H1 (cell line): Measurements from ENCODE around the gene PIGX. TPM values are rescaled to one million over a fixed set of nuclear protein-coding genes. Genes with fewer than 3 reads are reported as not detected.

Experiments
- CTCF ChIA-PET: fragments of 300-600 bp; sonication (Branson Sonifier 250); formaldehyde crosslinking; loops from one replicate; lab custom pipeline; 2021; ENCODE audit not compliant: partially characterized antibody; lab: Charles Lee
- POLR2A ChIA-PET: fragments of 300-600 bp; sonication (Branson Sonifier 250); formaldehyde crosslinking; loops from one replicate; lab custom pipeline; 2021; ENCODE audit warnings: inconsistent platforms; ENCODE audit not compliant: partially characterized antibody; lab: Charles Lee
- DNase-seq, 2 experiments: peaks; one replicate each; pipeline versions ENCODE4 v3.0.0 to v3.0.0-alpha.2; 2010 to 2022; ENCODE audit warnings: low spot score in 2 of 2, low read depth in 1 of 2, mixed read lengths in 1 of 2
- FAIRE-seq: peaks from 2 replicates; lab custom pipeline; 2011; peaks lifted over from hg19 to GRCh38; lab: Jason Lieb, UNC
- H2AFZ ChIP-seq: 2 replicates; pipeline ENCODE4 v1.8.1; 2012; ENCODE audit warnings: low read length, inconsistent platforms
- H2AK5ac ChIP-seq: 2 replicates; pipeline ENCODE4 v1.6.1; 2013; ENCODE audit warnings: low read depth, low read length
- H2BK120ac ChIP-seq: replicated peaks from 2 replicates; pipeline ENCODE3; 2013; ENCODE audit warnings: low read depth, low read length, inconsistent platforms
- H2BK12ac ChIP-seq: 2 replicates; pipeline ENCODE4 v1.6.1; 2013; ENCODE audit warnings: low read depth, low read length
- H2BK15ac ChIP-seq: 2 replicates; pipeline ENCODE4 v1.6.1; 2013; ENCODE audit warnings: low read length
- H2BK20ac ChIP-seq: 2 replicates; pipeline ENCODE4 v1.6.1; 2013; ENCODE audit warnings: low read length
- H2BK5ac ChIP-seq: 2 replicates; pipeline ENCODE4 v1.6.1; 2013; ENCODE audit warnings: low read depth, low read length
- H3K14ac ChIP-seq: 2 replicates; pipeline ENCODE4 v1.6.1; 2013; ENCODE audit warnings: inconsistent platforms; ENCODE audit not compliant: insufficient read length
- H3K18ac ChIP-seq: 2 replicates; pipeline ENCODE4 v1.6.1; 2013; ENCODE audit warnings: low read length; ENCODE audit errors: extremely low read depth
- H3K23ac ChIP-seq: 2 replicates; pipeline ENCODE4 v1.6.1; 2013; ENCODE audit warnings: inconsistent platforms; ENCODE audit not compliant: insufficient read length
- H3K23me2 ChIP-seq: 2 replicates; pipeline ENCODE4 v1.6.1; 2013; ENCODE audit warnings: low read depth, low read length
- H3K27ac ChIP-seq: 2 replicates; pipeline ENCODE4 v1.6.1; 2011; ENCODE audit warnings: low read depth, low read length, inconsistent platforms
- H3K27me3 ChIP-seq, 4 experiments: replicated peaks in 1 of 4; 1 replicate in 1 of 4; 2 replicates in 3 of 4; pipeline versions ENCODE4 v1.6.1 to v1.8.1; 2011 to 2013; ENCODE audit warnings: low read length in 3 of 4, mild to moderate bottlenecking in 3 of 4, inconsistent platforms in 2 of 4, mixed read lengths in 2 of 4, moderate library complexity in 1 of 4; ENCODE audit not compliant: control insufficient read depth in 3 of 4, insufficient read depth in 3 of 4; ENCODE audit errors: extremely low read depth in 1 of 4
- H3K36me3 ChIP-seq, 4 experiments: 2 replicates each; pipeline versions ENCODE4 v1.6.1 to v1.8.1; 2011 to 2013; ENCODE audit warnings: mild to moderate bottlenecking in 4 of 4, low read length in 3 of 4, moderate library complexity in 2 of 4, control low read depth in 1 of 4, inconsistent platforms in 1 of 4; ENCODE audit not compliant: insufficient read depth in 4 of 4, control insufficient read depth in 2 of 4
- H3K4ac ChIP-seq: replicated peaks from 2 replicates; pipeline ENCODE3; 2013; ENCODE audit warnings: low read length, low read depth, mixed read lengths, inconsistent platforms; ENCODE audit not compliant: insufficient read length
- H3K4me1 ChIP-seq, 4 experiments: replicated peaks in 1 of 4; 1 replicate in 1 of 4; 2 replicates in 3 of 4; pipeline versions ENCODE4 v1.6.1 to v1.8.1; 2011 to 2013; ENCODE audit warnings: low read length in 3 of 4, inconsistent platforms in 2 of 4, mixed read lengths in 1 of 4; ENCODE audit not compliant: insufficient read depth in 4 of 4, control insufficient read depth in 3 of 4
- H3K4me2 ChIP-seq, 2 experiments: 2 replicates each; pipeline versions ENCODE4 v1.6.1 to v1.8.1; 2011 to 2013; ENCODE audit warnings: low read depth in 2 of 2, low read length in 2 of 2, control low read depth in 1 of 2, inconsistent platforms in 1 of 2, mild to moderate bottlenecking in 1 of 2; ENCODE audit not compliant: insufficient read depth in 1 of 2
- H3K4me3 ChIP-seq, 4 experiments: fragments of 200-600, 300-600 bp in 1 of 4; sonication (generic), shearing (Covaris generic), sonication (Bioruptor Twin) in 1 of 4; 2 replicates each; pipeline versions ENCODE4 v1.5.1 to v1.8.1; 2011 to 2016; ENCODE audit warnings: low read length in 4 of 4, low read depth in 3 of 4, control low read depth in 2 of 4, inconsistent platforms in 2 of 4, mild to moderate bottlenecking in 2 of 4, mixed read lengths in 1 of 4, moderate library complexity in 1 of 4; ENCODE audit not compliant: insufficient read depth in 2 of 4; ENCODE audit errors: extremely low read depth in 1 of 4
- H3K56ac ChIP-seq: replicated peaks from 2 replicates; pipeline ENCODE3; 2013; ENCODE audit warnings: low read depth, mild to moderate bottlenecking, mixed read lengths, low read length, inconsistent platforms; ENCODE audit not compliant: insufficient read length
- H3K79me1 ChIP-seq: 2 replicates; pipeline ENCODE4 v1.6.1; 2013; ENCODE audit warnings: low read depth, low read length, control low read depth
- H3K79me2 ChIP-seq, 2 experiments: 2 replicates each; pipeline versions ENCODE4 v1.6.1 to v1.8.1; 2012 to 2013; ENCODE audit warnings: low read length in 2 of 2, mild to moderate bottlenecking in 2 of 2, inconsistent platforms in 1 of 2; ENCODE audit not compliant: insufficient read depth in 2 of 2, control insufficient read depth in 1 of 2
- H3K9ac ChIP-seq, 4 experiments: replicated peaks in 1 of 4; 1 replicate in 1 of 4; 2 replicates in 3 of 4; pipeline versions ENCODE4 v1.6.1 to v1.8.1; 2011 to 2013; ENCODE audit warnings: low read depth in 3 of 4, low read length in 3 of 4, control low read depth in 2 of 4, mild to moderate bottlenecking in 2 of 4, moderate library complexity in 2 of 4, inconsistent platforms in 1 of 4; ENCODE audit errors: extremely low read depth in 1 of 4
- H3K9me3 ChIP-seq, 2 experiments: 2 replicates each; pipeline versions ENCODE4 v1.6.1 to v1.8.1; 2012 to 2013; ENCODE audit warnings: mild to moderate bottlenecking in 2 of 2, moderate library complexity in 2 of 2, control low read depth in 1 of 2, inconsistent platforms in 1 of 2, low read depth in 1 of 2, low read length in 1 of 2, mixed read lengths in 1 of 2; ENCODE audit not compliant: insufficient read depth in 2 of 2
- H4K20me1 ChIP-seq, 2 experiments: replicated peaks in 1 of 2; 2 replicates each; pipeline versions ENCODE3 to v1.8.1; 2011 to 2013; ENCODE audit warnings: inconsistent platforms in 2 of 2, low read length in 2 of 2, mild to moderate bottlenecking in 1 of 2; ENCODE audit not compliant: insufficient read depth in 2 of 2, control insufficient read depth in 1 of 2
- H4K5ac ChIP-seq: 2 replicates; pipeline ENCODE4 v1.6.1; 2013; ENCODE audit warnings: low read length, low read depth, mixed read lengths, inconsistent platforms; ENCODE audit not compliant: insufficient read length
- H4K8ac ChIP-seq: 2 replicates; pipeline ENCODE4 v1.8.0; 2013; ENCODE audit warnings: mild to moderate bottlenecking, moderate library complexity, low read length, inconsistent platforms; ENCODE audit not compliant: insufficient read depth; ENCODE audit errors: extremely low read depth
- H4K91ac ChIP-seq: replicated peaks from 2 replicates; pipeline ENCODE3; 2013; ENCODE audit warnings: low read length, mixed read lengths, inconsistent platforms; ENCODE audit not compliant: insufficient read length
- BCL11A ChIP-seq, 2 experiments: IDR thresholded peaks; one replicate each; pipeline ENCODE4 v1.6.1; 2011; ENCODE audit warnings: low read depth in 2 of 2, low read length in 2 of 2, mild to moderate bottlenecking in 2 of 2
- EZH2 ChIP-seq: fragments of 200-600 bp; sonication (generic); IDR thresholded peaks from 2 replicates; pipeline ENCODE4 v1.7.1; 2012; ENCODE audit warnings: low read depth, mild to moderate bottlenecking, moderate library complexity, low read length, inconsistent platforms; ENCODE audit not compliant: severe bottlenecking
- HDAC2 ChIP-seq, 2 experiments: fragments of 300-600 bp in 1 of 2; sonication (generic) in 1 of 2; IDR thresholded peaks; 2 replicates each; pipeline ENCODE4 v1.6.1; 2011 to 2012; ENCODE audit warnings: low read depth in 2 of 2, low read length in 2 of 2, mild to moderate bottlenecking in 2 of 2, moderate library complexity in 2 of 2, borderline replicate concordance in 1 of 2, inconsistent platforms in 1 of 2
- HDAC6 ChIP-seq: IDR thresholded peaks from one replicate; pipeline ENCODE4 v1.7.1; 2012; ENCODE audit warnings: low read depth, mild to moderate bottlenecking, inconsistent platforms, low read length, moderate library complexity
- KDM1A ChIP-seq: fragments of 200-600, 300-600 bp; sonication (generic); IDR thresholded peaks from 2 replicates; pipeline ENCODE4 v1.7.1; 2016; ENCODE audit warnings: mild to moderate bottlenecking, low read length, borderline replicate concordance
- POLR2A ChIP-seq, 2 experiments: IDR thresholded peaks; 1 replicate in 1 of 2; 2 replicates in 1 of 2; pipeline ENCODE4 v1.6.1; 2011; ENCODE audit warnings: low read depth in 2 of 2, low read length in 2 of 2, mild to moderate bottlenecking in 2 of 2; ENCODE audit errors: control extremely low read depth in 1 of 2
- SRF ChIP-seq: IDR thresholded peaks from 2 replicates; pipeline ENCODE4 v1.6.1; 2011; ENCODE audit warnings: mild to moderate bottlenecking, low read depth, low read length, moderate library complexity
- TAF7 ChIP-seq: optimal IDR thresholded peaks from 2 replicates; pipeline ENCODE3; 2011; ENCODE audit warnings: low read depth, mild to moderate bottlenecking, inconsistent platforms, low read length, moderate library complexity, borderline replicate concordance
- USF2 ChIP-seq: IDR thresholded peaks from 2 replicates; pipeline ENCODE4 v1.6.1; 2011; ENCODE audit warnings: low read length, improper control_type of control experiment
- WGBS, 2 experiments: shearing (Covaris generic) in 1 of 2; methylation state at CpG; one replicate each; pipeline versions ENCODE4 v1.1.6 to v1.1.7; 2013 to 2015; ENCODE audit warnings: low lambda C conversion rate in 2 of 2, mixed read lengths in 2 of 2, inconsistent platforms in 1 of 2, low coverage in 1 of 2, missing lambda C conversion rate in 1 of 2; ENCODE audit not compliant: insufficient replicate concordance in 2 of 2, insufficient coverage in 1 of 2, insufficient read length in 1 of 2; ENCODE audit errors: extremely low coverage in 1 of 2, missing lambda C conversion rate in 1 of 2; 5-methylcytosine and 5-hydroxymethylcytosine counted together
- polyA plus RNA-seq, 7 experiments: library from polyadenylated mRNA; depleted of rRNA in 3 of 7; stranded (reverse) in 5 of 7; unstranded in 2 of 7; fragments of >200 nt in 5 of 7; fragments of 200-250 nt in 2 of 7; gene quantifications; 1 replicate in 5 of 7; 2 replicates in 1 of 7; 4 replicates in 1 of 7; pipeline versions ENCODE4 v1.2.1 to v1.2.3, GENCODE V29; 2011 to 2013; ENCODE audit warnings: missing spikeins in 2 of 7, mixed read lengths in 2 of 7
- total RNA-seq: library from RNA; stranded (reverse); fragmentation: NEBNext Ultra II Directional; extraction: Animal tissue kit (Norgen Biotek cat#: 25700); gene quantifications from 2 replicates; pipeline ENCODE4 v1.2.1, GENCODE V29; 2021

Gene PIGX
- total and polyA plus RNA-seq, 2 of the 8 experiments (the other 6 are each of a cell fraction or from before 2014, with no cell fraction given) = 7.0 to 14.9 TPM

GRCh38 chr3:196726788-196727675 lies 14.9 kb downstream of the PIGX start:
- no peak overlapping the region for H4K5ac ChIP-seq
- no peak overlapping the region for H3K9ac ChIP-seq
- H3K27ac ChIP-seq = no peak overlapping the region
- no peak overlapping the region for H2BK15ac ChIP-seq
- no peaks in the 10 kb centered on the region for H3K79me2 ChIP-seq
- WGBS, 2 experiments = 88% methylated on average over 7 of the region's 7 CpGs; no CpG with 5 or more reads in 1 of the 2 experiments
- no peak overlapping the region for H2BK20ac ChIP-seq
- H3K4me3 ChIP-seq = no peak overlapping the region
- no peak overlapping the region for H4K8ac ChIP-seq
- no peak overlapping the region for H2BK12ac ChIP-seq
- H3K56ac ChIP-seq = no peak overlapping the region
- no peaks in the 10 kb centered on the region for H4K20me1 ChIP-seq
- no peak overlapping the region for H2AK5ac ChIP-seq
- H2BK120ac ChIP-seq = no peak overlapping the region
- no peaks in the 10 kb centered on the region; a peak in 2 of 8 replicates for H3K36me3 ChIP-seq
- no peak for FAIRE-seq
- no peaks in the 10 kb centered on the region for H3K79me1 ChIP-seq
- no peak overlapping the region for H3K23ac ChIP-seq
- H3K14ac ChIP-seq = no peak overlapping the region
- no peak overlapping the region for H3K4me2 ChIP-seq
- H3K9me3 ChIP-seq = no peaks in the 10 kb centered on the region
- POLR2A ChIA-PET = interaction anchor here (1.0 to 1.4 kb wide), 2 partner anchors 10 to 14 kb away, joined by 3 to 4 read pairs; partner anchors contain the start of genes CEP19 and PIGX
- H3K4ac ChIP-seq = no peak overlapping the region
- no peaks in the 10 kb centered on the region for H3K23me2 ChIP-seq
- H2BK5ac ChIP-seq = no peak overlapping the region
- H2AFZ ChIP-seq = no peak overlapping the region
- no peak overlapping the region for H4K91ac ChIP-seq
- CTCF ChIA-PET = interaction anchor here (0.5 kb wide), 1 partner anchor 111 kb away, joined by 3 read pairs; no protein-coding TSS in a partner anchor
- DNase-seq = no peak
- no peaks in the 10 kb centered on the region for H3K4me1 ChIP-seq
- no peak overlapping the region for H3K18ac ChIP-seq
- H3K27me3 ChIP-seq = no peaks in the 10 kb centered on the region
- TF ChIP-seq TAF7 (no peak), POLR2A (IDR thresholded peaks at IDR 0.05; ENCODE audit: control extremely low read depth in 1 of 2, low read depth in 2 of 2, low read length in 2 of 2) (no peak), HDAC6 (no peak), BCL11A (IDR thresholded peaks at IDR 0.05; ENCODE audit: low read depth in 2 of 2, low read length in 2 of 2) (no peak), HDAC2 (IDR thresholded peaks at IDR 0.05; ENCODE audit: borderline replicate concordance in 1 of 2, low read depth in 2 of 2, low read length in 2 of 2) (no peak), USF2 (no peak), EZH2 (no peak), KDM1A (no peak), SRF (no peak)
